ENCODE results near the gene PPARA.
"Not testable (repeated sequence)": the region's sequence is repeated elsewhere in the genome, so short reads cannot be mapped to it uniquely, and the experiment has no call there.

The PPARA gene

GRCh38 chr22:46250783-46251125 lies 100.4 kb downstream of the PPARA start:
- DNase-seq = no peak

GRCh38 chr22:46251266-46251665 lies 100.9 kb downstream of the PPARA start:
- no peak for DNase-seq

GRCh38 chr22:46251816-46252380 lies 101.6 kb downstream of the PPARA start:
- DNase-seq = no peak

GRCh38 chr22:46256358-46256958 lies 106.1 kb downstream of the PPARA start:
- no peak for DNase-seq

- peak; percentile 46 to 48 for DNase-seq
Observed at GRCh38 chr22:46259374-46259773, 109.0 kb downstream of the PPARA start.

GRCh38 chr22:46260038-46260437 lies 109.7 kb downstream of the PPARA start:
- DNase-seq = no peak

GRCh38 chr22:46262449-46263215 lies 112.3 kb downstream of the PPARA start:
- DNase-seq = no peak

- no peak for DNase-seq
Observed at GRCh38 chr22:46263216-46263590, 112.9 kb downstream of the PPARA start, which contains the start of gene PKDREJ. Gene PKDREJ (minus strand): TSS chr22:46263343. CDS start chr22:46263322, 21 bp downstream.

GRCh38 chr22:46264520-46264919 lies 114.2 kb downstream of the PPARA start:
- DNase-seq = not testable (repeated sequence)

- not testable (repeated sequence) for DNase-seq
Observed at GRCh38 chr22:46265627-46266026, 115.3 kb downstream of the PPARA start.

- peak; percentile 31 to 34 for DNase-seq
Observed at GRCh38 chr22:46267431-46268279, 117.3 kb downstream of the PPARA start, which contains the start of gene TTC38. Gene TTC38 (plus strand): TSS chr22:46268008. CDS start chr22:46268040, 32 bp downstream.

- DNase-seq = no peak
Observed at GRCh38 chr22:46269564-46269963, 119.2 kb downstream of the PPARA start.

GRCh38 chr22:46272196-46272595 lies 121.9 kb downstream of the PPARA start:
- DNase-seq = no peak

- DNase-seq = no peak
Observed at GRCh38 chr22:46272762-46273431, 122.6 kb downstream of the PPARA start.

GRCh38 chr22:46273432-46274148 lies 123.3 kb downstream of the PPARA start:
- DNase-seq = no peak

GRCh38 chr22:46274381-46274780 lies 124.1 kb downstream of the PPARA start:
- no peak for DNase-seq

- no peak for DNase-seq
Observed at GRCh38 chr22:46275455-46276122, 125.3 kb downstream of the PPARA start.

- DNase-seq = no peak
Observed at GRCh38 chr22:46276563-46276962, 126.2 kb downstream of the PPARA start.

GRCh38 chr22:46278656-46279645 lies 128.6 kb downstream of the PPARA start:
- no peak for DNase-seq
